Gastroesophageal sphincter (tissue), 3 donors: ENCODE results near the gene TARBP1.

Experiments used
- CTCF ChIP-seq, 4 experiments: fragments of 200-600 bp in 2 of 4; fragments of 450-650 bp in 2 of 4; sonication (generic) in 1 of 4; IDR thresholded peaks; one replicate each; pipeline ENCODE4 v1.5.1; 2017 to 2019; ENCODE audit warnings: antibody characterized with exemption in 4 of 4, mild to moderate bottlenecking in 2 of 4, moderate library complexity in 2 of 4
- EP300 ChIP-seq: sonication (generic); formaldehyde crosslinking; IDR thresholded peaks from one replicate; pipeline ENCODE4 v1.6.1; 2017; ENCODE audit warnings: antibody characterized with exemption, mild to moderate bottlenecking
- POLR2A ChIP-seq, 2 donors: fragments of 450-650 bp; IDR thresholded peaks; one replicate each; pipeline ENCODE4 v1.6.1; 2017; ENCODE audit warnings: antibody characterized with exemption in 2 of 2, mild to moderate bottlenecking in 2 of 2, moderate library complexity in 1 of 2
- POLR2AphosphoS5 ChIP-seq: sonication (generic); formaldehyde crosslinking; IDR thresholded peaks from one replicate; pipeline ENCODE4 v1.6.1; 2017; ENCODE audit warnings: antibody characterized with exemption

GRCh38 chr1:234393190-234393589 lies 85.8 kb downstream of the TARBP1 start:
- TF ChIP-seq POLR2A (IDR thresholded peaks at IDR 0.05) (no peak), CTCF (IDR thresholded peaks at IDR 0.05) (no peak), POLR2AphosphoS5 (no peak), EP300 (no peak)
